Esophagus squamous epithelium (tissue), 5 donors: ENCODE measurements around the gene EGFL7. TPM values are rescaled to one million over a fixed set of nuclear protein-coding genes. Genes with fewer than 3 reads are reported as not detected.

Experiments
- DNase-seq: peaks from one replicate; lab custom pipeline; 2025; lab: John Stamatoyannopoulos, UW
- H3K27ac ChIP-seq, 4 donors: fragments of 200-600 bp; sonication (generic); one replicate each; pipeline ENCODE4 v1.5.1; 2016 to 2019; ENCODE audit warnings: mild to moderate bottlenecking in 1 of 4
- H3K27me3 ChIP-seq, 4 donors: fragments of 200-600 bp; sonication (generic); 1 replicate in 3 of 4; 2 replicates in 1 of 4; pipeline versions ENCODE4 v1.5.1 to v1.6.0; 2017 to 2021; ENCODE audit warnings: antibody characterized with exemption in 1 of 4
- H3K36me3 ChIP-seq, 3 donors: fragments of 200-600 bp; sonication (generic); one replicate each; pipeline ENCODE4 v1.5.1; 2016 to 2019
- H3K4me1 ChIP-seq, 3 donors: fragments of 200-600 bp; sonication (generic); one replicate each; pipeline ENCODE4 v1.5.1; 2017 to 2019
- H3K4me3 ChIP-seq, 4 donors: fragments of 200-600 bp; sonication (generic); 1 replicate in 3 of 4; 2 replicates in 1 of 4; pipeline ENCODE4 v1.5.1; 2016 to 2019; ENCODE audit warnings: mild to moderate bottlenecking in 2 of 4, moderate library complexity in 1 of 4
- H3K9me3 ChIP-seq, 3 donors: fragments of 200-600 bp; sonication (generic); one replicate each; pipeline ENCODE4 v1.5.1; 2016 to 2019
- POLR2A ChIP-seq, 4 donors: fragments of 450-650 bp; IDR thresholded peaks; one replicate each; pipeline ENCODE4 v1.6.1; 2017; ENCODE audit warnings: antibody characterized with exemption in 4 of 4, mild to moderate bottlenecking in 4 of 4, moderate library complexity in 3 of 4
- WGBS, 2 donors: methylation state at CpG; one replicate each; pipeline ENCODE4 v1.1.5; 2018; 5-methylcytosine and 5-hydroxymethylcytosine counted together
- intact Hi-C: fragments of 100-400 bp; cut with DNase I; formaldehyde crosslinking; loops from one replicate; pipeline ENCODE4 v1.15.0; 2022
- total RNA-seq, 4 donors: library from RNA; depleted of rRNA; stranded (reverse); fragments of >200 nt; gene quantifications; one replicate each; pipeline ENCODE4 v1.1.0, GENCODE V29; 2016
- TF ChIP-seq, protein P1 (sequence below), 6 experiments: fragments of 450-650 bp in 4 of 6; fragments of 200-600 bp in 2 of 6; sonication (generic) in 2 of 6; IDR thresholded peaks; one replicate each; pipeline ENCODE4 v1.5.1; 2016 to 2019; ENCODE audit warnings: antibody characterized with exemption in 6 of 6, mild to moderate bottlenecking in 4 of 6, moderate library complexity in 4 of 6
- donor health status: DM: yes; HTN: yes; CAD: no.

Gene EGFL7
- total RNA-seq, 4 donors from 2014 or later: 5.2 to 41.2 (median 21.2) TPM

DNA sequence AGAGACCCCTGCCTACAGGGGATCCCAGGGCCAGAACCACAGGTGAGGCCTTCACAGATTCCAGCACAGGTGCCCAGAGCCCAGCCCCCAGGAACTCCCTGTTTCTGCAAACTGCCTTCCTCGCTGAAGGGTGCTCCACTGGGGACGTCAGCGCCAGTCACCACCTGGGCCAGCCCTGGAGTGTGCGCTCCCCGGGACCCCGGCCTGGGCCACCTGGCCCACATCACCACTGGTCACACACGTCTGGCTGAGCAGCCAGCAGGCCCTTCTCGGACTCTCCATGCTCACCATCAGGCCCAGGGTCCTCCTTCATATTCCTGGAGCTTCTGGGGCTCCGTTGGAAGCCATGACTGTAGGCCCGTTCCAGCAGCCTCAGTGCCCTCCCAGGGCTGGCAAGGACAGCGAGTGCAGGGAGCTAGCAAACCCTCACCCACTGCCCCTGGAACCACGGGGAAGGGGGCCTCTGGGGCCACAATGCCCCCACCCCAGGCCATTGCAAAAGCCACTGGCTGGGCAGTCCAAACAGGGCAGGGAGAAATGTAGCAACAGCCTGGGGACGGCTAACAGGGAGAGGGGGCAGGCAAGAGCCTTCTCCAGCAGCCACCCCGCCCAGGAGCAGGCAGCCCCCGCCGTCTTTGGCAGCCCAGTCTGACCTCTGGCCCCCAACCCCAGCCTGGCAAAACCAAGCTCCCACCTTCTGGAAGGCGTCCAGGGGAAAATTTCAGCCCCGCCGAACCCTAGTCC is 23.2 kb downstream of the EGFL7 start:
- 0 to 35% methylated on average over 5 to 6 of the region's 19 CpGs for WGBS, 2 donors
- TF ChIP-seq, protein P1, sequence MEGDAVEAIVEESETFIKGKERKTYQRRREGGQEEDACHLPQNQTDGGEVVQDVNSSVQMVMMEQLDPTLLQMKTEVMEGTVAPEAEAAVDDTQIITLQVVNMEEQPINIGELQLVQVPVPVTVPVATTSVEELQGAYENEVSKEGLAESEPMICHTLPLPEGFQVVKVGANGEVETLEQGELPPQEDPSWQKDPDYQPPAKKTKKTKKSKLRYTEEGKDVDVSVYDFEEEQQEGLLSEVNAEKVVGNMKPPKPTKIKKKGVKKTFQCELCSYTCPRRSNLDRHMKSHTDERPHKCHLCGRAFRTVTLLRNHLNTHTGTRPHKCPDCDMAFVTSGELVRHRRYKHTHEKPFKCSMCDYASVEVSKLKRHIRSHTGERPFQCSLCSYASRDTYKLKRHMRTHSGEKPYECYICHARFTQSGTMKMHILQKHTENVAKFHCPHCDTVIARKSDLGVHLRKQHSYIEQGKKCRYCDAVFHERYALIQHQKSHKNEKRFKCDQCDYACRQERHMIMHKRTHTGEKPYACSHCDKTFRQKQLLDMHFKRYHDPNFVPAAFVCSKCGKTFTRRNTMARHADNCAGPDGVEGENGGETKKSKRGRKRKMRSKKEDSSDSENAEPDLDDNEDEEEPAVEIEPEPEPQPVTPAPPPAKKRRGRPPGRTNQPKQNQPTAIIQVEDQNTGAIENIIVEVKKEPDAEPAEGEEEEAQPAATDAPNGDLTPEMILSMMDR (IDR thresholded peaks at IDR 0.05): no peak
- no peak for TF ChIP-seq POLR2A (IDR thresholded peaks at IDR 0.05)
- H3K27me3 ChIP-seq: no peaks in the 10 kb centered on the region
- H3K36me3 ChIP-seq: peaks cover 0 to 32% (median 0%) of the 10 kb centered on the region in 3 donors
- H3K27ac ChIP-seq: peak overlapping the region; percentile 83 to 97 (median 92)
- peaks cover 21 to 76% (median 39%) of the 10 kb centered on the region in 3 donors for H3K4me1 ChIP-seq
- no peaks in the 10 kb centered on the region for H3K9me3 ChIP-seq
- H3K4me3 ChIP-seq: peak overlapping the region; percentile 63 to 96 (median 84)
- intact Hi-C loops: no loop called here
- no peak for DNase-seq

DNA sequence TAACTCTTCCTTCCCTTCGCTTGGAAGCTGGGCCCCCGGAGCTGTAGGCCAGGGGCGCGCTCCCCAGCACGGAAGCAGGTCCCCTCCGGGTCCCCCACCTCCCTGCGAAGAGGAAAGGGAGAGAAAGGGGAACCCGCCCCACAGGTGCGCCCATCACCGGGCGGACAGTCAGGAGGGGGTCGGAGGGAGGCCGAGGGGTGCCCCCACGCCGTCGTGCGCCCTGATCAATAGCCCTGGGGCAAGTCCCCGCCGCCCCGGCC is 23.7 kb downstream of the EGFL7 start:
- Histone ChIP-seq H3K9me3 (no peaks in the 10 kb centered on the region), H3K4me3 (peak overlapping the region; percentile 63 to 96 (median 84)), H3K27ac (peak overlapping the region; percentile 83 to 97 (median 92)), H3K36me3 (peaks cover 0 to 27% (median 0%) of the 10 kb centered on the region in 3 donors), H3K27me3 (no peaks in the 10 kb centered on the region), H3K4me1 (peaks cover 21 to 81% (median 39%) of the 10 kb centered on the region in 3 donors)
- TF ChIP-seq, protein P1 (IDR thresholded peaks at IDR 0.05): no peak
- TF ChIP-seq POLR2A (IDR thresholded peaks at IDR 0.05): no peak
- 0% methylated on average over 1 of the region's 20 CpGs; no CpG with 5 or more reads in 1 of the 2 donors for WGBS, 2 donors
- intact Hi-C loops: no loop called here
- DNase-seq: no peak

DNA sequence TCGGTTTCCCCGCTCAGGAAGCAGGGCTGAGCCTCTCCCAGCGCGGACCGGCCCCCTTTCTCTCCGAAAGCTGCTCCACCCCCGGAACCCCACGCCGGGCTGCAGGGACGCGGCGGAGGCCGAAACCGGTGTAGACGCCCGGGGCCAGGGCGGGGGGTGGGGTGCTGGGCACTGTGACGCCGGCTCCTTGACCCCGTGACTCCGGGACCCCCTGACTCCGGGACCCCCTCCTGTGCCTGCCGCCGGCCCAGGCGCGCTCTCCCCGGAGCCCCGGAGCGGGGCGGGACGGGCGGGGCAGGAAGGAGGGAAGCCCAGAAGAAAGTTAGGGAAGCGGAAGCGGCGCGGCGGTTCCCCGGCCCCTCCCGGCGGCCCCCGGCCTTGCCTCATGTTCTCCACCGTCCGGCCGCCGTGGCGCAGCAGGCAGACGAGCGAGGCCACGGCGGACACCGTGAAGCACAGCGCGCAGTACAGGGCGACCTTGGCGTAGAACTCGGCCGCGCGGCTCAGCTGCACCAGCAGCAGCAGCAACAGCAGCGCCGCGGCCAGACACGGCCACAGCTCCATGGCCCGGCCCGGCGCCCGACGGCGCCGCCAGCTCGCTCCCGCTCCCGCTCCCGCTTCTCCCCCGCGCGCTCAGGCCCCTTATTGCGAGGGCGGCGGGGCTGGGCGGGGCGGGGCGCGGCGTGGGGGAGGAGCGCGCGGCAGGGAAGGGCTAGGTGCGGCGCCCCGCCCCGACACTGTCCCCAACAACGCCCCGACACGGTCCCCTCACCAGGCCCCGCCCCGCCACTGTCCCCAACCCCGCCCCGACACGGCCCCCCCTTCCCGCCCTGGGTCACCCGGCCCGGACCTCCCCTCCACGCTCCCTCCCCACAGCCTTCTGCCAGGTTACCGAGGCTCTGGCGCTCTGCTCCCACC is 24.3 kb downstream of the EGFL7 start, which contains the start of gene AGPAT2:
AGPAT2 (minus strand) TSS at position 664 of the 918 bp plus-strand sequence; CDS start at position 564, 100 bp downstream.
- peaks cover 21 to 84% (median 39%) of the 10 kb centered on the region in 3 donors for H3K4me1 ChIP-seq
- TF ChIP-seq, protein P1 (IDR thresholded peaks at IDR 0.05): no peak
- peak in 2 of 4 donors; percentile 48 to 63 for TF ChIP-seq POLR2A (IDR thresholded peaks at IDR 0.05)
- H3K9me3 ChIP-seq: no peaks in the 10 kb centered on the region
- no CpG with 5 or more reads among the region's 106 CpGs for WGBS, 2 donors
- intact Hi-C loops: no loop called here
- peak within 1 kb of the TSS; percentile 83 to 97 (median 92) for H3K27ac ChIP-seq
- DNase-seq: peak; percentile 35
- no peaks in the 10 kb centered on the region for H3K27me3 ChIP-seq
- peaks cover 0 to 27% (median 0%) of the 10 kb centered on the region in 3 donors for H3K36me3 ChIP-seq
- H3K4me3 ChIP-seq: peak within 1 kb of the TSS; percentile 63 to 96 (median 84)

DNA sequence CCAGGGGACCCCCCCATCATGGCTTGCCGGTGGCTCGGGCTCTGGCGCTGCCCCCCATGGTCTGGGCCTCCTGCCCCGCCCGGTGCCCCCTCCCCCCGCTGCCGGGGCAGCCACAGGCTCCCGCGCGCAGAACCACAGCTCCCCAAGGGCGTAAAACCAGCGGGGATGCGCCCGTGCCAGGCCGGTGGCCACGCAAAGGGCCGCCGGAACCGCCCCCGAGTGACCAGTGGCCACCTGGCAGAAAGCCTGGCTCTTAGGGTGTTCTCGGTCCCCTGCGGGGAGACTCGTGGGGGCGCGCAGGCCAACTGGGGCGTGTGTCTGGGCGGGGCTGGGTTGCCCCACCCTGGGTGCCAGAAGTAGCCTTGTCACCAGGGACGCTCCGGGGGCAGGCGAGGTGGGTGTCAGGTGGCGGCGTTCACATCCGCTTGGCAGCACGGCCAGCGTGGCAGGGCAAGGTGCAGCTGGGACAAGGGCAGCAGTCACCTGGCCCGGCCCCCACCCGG is 25.1 kb downstream of the EGFL7 start:
- peaks cover 0 to 22% (median 0%) of the 10 kb centered on the region in 3 donors for H3K36me3 ChIP-seq
- peak overlapping the region; percentile 83 to 97 (median 92) for H3K27ac ChIP-seq
- peaks cover 21 to 83% (median 40%) of the 10 kb centered on the region in 3 donors for H3K4me1 ChIP-seq
- no peak for DNase-seq
- H3K4me3 ChIP-seq: peak overlapping the region; percentile 63 to 96 (median 84)
- no peaks in the 10 kb centered on the region for H3K9me3 ChIP-seq
- 50% methylated on average over 2 of the region's 37 CpGs; no CpG with 5 or more reads in 1 of the 2 donors for WGBS, 2 donors
- TF ChIP-seq, protein P1 (IDR thresholded peaks at IDR 0.05): no peak
- TF ChIP-seq POLR2A (IDR thresholded peaks at IDR 0.05): no peak
- H3K27me3 ChIP-seq: no peaks in the 10 kb centered on the region
- intact Hi-C loops: no loop called here
